Measurements from ENCODE around the gene TAS2R4. TPM values are rescaled to one million over a fixed set of nuclear protein-coding genes. Genes with fewer than 3 reads are reported as not detected.

Gene TAS2R4
- total RNA-seq, 1 donor from 2014 or later = 1.2 TPM

- no peaks in the 10 kb centered on the region for H4K20me1 ChIP-seq (ENCODE audit: insufficient read depth, low read length)
- H3K4me3 ChIP-seq (ENCODE audit: insufficient read depth, low read depth, low read length) = no peak overlapping the region
- Mint-ChIP-seq H3K27me3 (ENCODE audit: low read depth, unreplicated experiment) (no peaks in the 10 kb centered on the region), H3K36me3 (ENCODE audit: low read depth, unreplicated experiment) (peaks cover 3% of the 10 kb centered on the region), H3K4me1 (ENCODE audit: low read depth, unreplicated experiment) (no peaks in the 10 kb centered on the region), H3K27ac (ENCODE audit: unreplicated experiment) (no peak overlapping the region), H3K4me3 (ENCODE audit: unreplicated experiment) (no peak overlapping the region), H3K9me3 (ENCODE audit: unreplicated experiment) (no peaks in the 10 kb centered on the region)
- H3K9me3 ChIP-seq (ENCODE audit: insufficient read depth, low read depth, low read length) = no peaks in the 10 kb centered on the region
- no peak for FAIRE-seq
- no peak overlapping the region for H2AFZ ChIP-seq (ENCODE audit: low read depth, low read length)
- H3K27ac ChIP-seq (ENCODE audit: low read depth, low read length) = no peak overlapping the region
- peak; percentile 34 for DNase-seq (ENCODE audit: low read depth)
- no peaks in the 10 kb centered on the region for H3K79me2 ChIP-seq (ENCODE audit: insufficient read depth, low read length)
- H3K36me3 ChIP-seq (ENCODE audit: insufficient read depth, low read length) = no peaks in the 10 kb centered on the region
- no peaks in the 10 kb centered on the region for H3K27me3 ChIP-seq (ENCODE audit: insufficient read depth, low read length)
- H3K4me2 ChIP-seq (ENCODE audit: low read length) = no peak overlapping the region
- no peak for TF ChIP-seq EZH2 (IDR thresholded peaks at IDR 0.05; ENCODE audit: insufficient read depth, low read length)
- peak; percentile 84 for TF ChIP-seq CTCF (IDR thresholded peaks at IDR 0.05; ENCODE audit: insufficient read depth, low read depth, low read length)
- no peaks in the 10 kb centered on the region for H3K4me1 ChIP-seq (ENCODE audit: insufficient read depth, low read length)
- H3K9ac ChIP-seq (ENCODE audit: low read length) = no peak overlapping the region
These were observed 9.5 kb downstream of the TAS2R4 start for GRCh38 chr7:141785706-141786552.

GRCh38 chr7:141788296-141788695 lies 11.8 kb downstream of the TAS2R4 start:
- Histone ChIP-seq H4K20me1 (ENCODE audit: insufficient read depth, low read length) (no peaks in the 10 kb centered on the region), H3K36me3 (ENCODE audit: insufficient read depth, low read length) (no peaks in the 10 kb centered on the region), H3K4me3 (ENCODE audit: insufficient read depth, low read depth, low read length) (no peak overlapping the region), H3K9ac (ENCODE audit: low read length) (no peak overlapping the region), H2AFZ (ENCODE audit: low read depth, low read length) (no peak overlapping the region), H3K27ac (ENCODE audit: low read depth, low read length) (no peak overlapping the region), H3K79me2 (ENCODE audit: insufficient read depth, low read length) (no peaks in the 10 kb centered on the region), H3K27me3 (ENCODE audit: insufficient read depth, low read length) (no peaks in the 10 kb centered on the region), H3K4me1 (ENCODE audit: insufficient read depth, low read length) (no peaks in the 10 kb centered on the region), H3K4me2 (ENCODE audit: low read length) (no peak overlapping the region), H3K9me3 (ENCODE audit: insufficient read depth, low read depth, low read length) (no peaks in the 10 kb centered on the region)
- peaks cover 6% of the 10 kb centered on the region for H3K36me3 Mint-ChIP-seq (ENCODE audit: low read depth, unreplicated experiment)
- no peak for FAIRE-seq
- TF ChIP-seq CTCF (IDR thresholded peaks at IDR 0.05; ENCODE audit: insufficient read depth, low read depth, low read length) (no peak), EZH2 (IDR thresholded peaks at IDR 0.05; ENCODE audit: insufficient read depth, low read length) (no peak)
- no peaks in the 10 kb centered on the region for H3K4me1 Mint-ChIP-seq (ENCODE audit: low read depth, unreplicated experiment)
- H3K27ac Mint-ChIP-seq (ENCODE audit: unreplicated experiment) = no peak overlapping the region
- no peaks in the 10 kb centered on the region for H3K27me3 Mint-ChIP-seq (ENCODE audit: low read depth, unreplicated experiment)
- H3K4me3 Mint-ChIP-seq (ENCODE audit: unreplicated experiment) = no peak overlapping the region
- H3K9me3 Mint-ChIP-seq (ENCODE audit: unreplicated experiment) = no peaks in the 10 kb centered on the region
- no peak for DNase-seq (ENCODE audit: low read depth)

GRCh38 chr7:141789917-141790316 lies 13.4 kb downstream of the TAS2R4 start, which contains the start of gene TAS2R5:
TSS of gene TAS2R5 (plus strand) at chr7:141790217. CDS start at chr7:141790362, 145 bp downstream.
- no peak within 1 kb of the TSS for H3K9ac ChIP-seq (ENCODE audit: low read length)
- no peaks in the 10 kb centered on the region for H4K20me1 ChIP-seq (ENCODE audit: insufficient read depth, low read length)
- no peaks in the 10 kb centered on the region for H3K4me1 ChIP-seq (ENCODE audit: insufficient read depth, low read length)
- no peaks in the 10 kb centered on the region for H3K9me3 ChIP-seq (ENCODE audit: insufficient read depth, low read depth, low read length)
- no peak within 1 kb of the TSS for H2AFZ ChIP-seq (ENCODE audit: low read depth, low read length)
- H3K79me2 ChIP-seq (ENCODE audit: insufficient read depth, low read length) = no peaks in the 10 kb centered on the region
- no peak within 1 kb of the TSS for H3K4me3 ChIP-seq (ENCODE audit: insufficient read depth, low read depth, low read length)
- H3K27me3 ChIP-seq (ENCODE audit: insufficient read depth, low read length) = no peaks in the 10 kb centered on the region
- Mint-ChIP-seq H3K9me3 (ENCODE audit: unreplicated experiment) (no peaks in the 10 kb centered on the region), H3K27me3 (ENCODE audit: low read depth, unreplicated experiment) (no peaks in the 10 kb centered on the region), H3K4me1 (ENCODE audit: low read depth, unreplicated experiment) (no peaks in the 10 kb centered on the region), H3K27ac (ENCODE audit: unreplicated experiment) (no peak within 1 kb of the TSS), H3K4me3 (ENCODE audit: unreplicated experiment) (no peak within 1 kb of the TSS), H3K36me3 (ENCODE audit: low read depth, unreplicated experiment) (peaks cover 6% of the 10 kb centered on the region)
- FAIRE-seq (no peak), DNase-seq (ENCODE audit: low read depth) (no peak)
- TF ChIP-seq EZH2 (IDR thresholded peaks at IDR 0.05; ENCODE audit: insufficient read depth, low read length) = no peak
- no peak for TF ChIP-seq CTCF (IDR thresholded peaks at IDR 0.05; ENCODE audit: insufficient read depth, low read depth, low read length)
- H3K36me3 ChIP-seq (ENCODE audit: insufficient read depth, low read length) = no peaks in the 10 kb centered on the region
- no peak within 1 kb of the TSS for H3K27ac ChIP-seq (ENCODE audit: low read depth, low read length)
- no peak within 1 kb of the TSS for H3K4me2 ChIP-seq (ENCODE audit: low read length)

Measured in astrocyte (in vitro differentiated cells and primary cell).